Limb (tissue), 2 donors: ENCODE data around the gene KCNMA1.

Experiments
- DNase-seq, 2 donors: peaks; one replicate each; pipeline ENCODE4 v3.0.0-alpha.2; 2016; ENCODE audit errors: extremely low spot score in 2 of 2

The KCNMA1 gene

DNA sequence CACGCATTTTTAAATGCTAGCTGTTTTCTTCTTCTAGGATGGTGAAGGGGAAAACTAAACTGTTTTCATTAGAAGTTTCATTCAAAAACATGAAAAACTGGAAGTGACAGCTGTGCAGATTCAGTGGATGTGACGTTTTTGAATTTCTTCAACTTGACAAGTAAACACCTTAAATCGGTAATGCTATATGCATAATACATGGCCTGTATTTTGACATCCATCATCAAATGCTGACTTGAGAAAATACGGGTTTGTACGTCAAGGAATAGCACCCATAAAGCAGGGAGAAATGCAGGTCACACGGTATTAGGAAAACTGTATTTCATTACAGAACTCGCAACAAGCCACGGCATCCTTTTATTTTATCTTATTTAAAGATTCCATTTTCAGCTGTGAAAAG lies 720.5 kb downstream of the KCNMA1 start:
- DNase-seq, result no peak

DNA sequence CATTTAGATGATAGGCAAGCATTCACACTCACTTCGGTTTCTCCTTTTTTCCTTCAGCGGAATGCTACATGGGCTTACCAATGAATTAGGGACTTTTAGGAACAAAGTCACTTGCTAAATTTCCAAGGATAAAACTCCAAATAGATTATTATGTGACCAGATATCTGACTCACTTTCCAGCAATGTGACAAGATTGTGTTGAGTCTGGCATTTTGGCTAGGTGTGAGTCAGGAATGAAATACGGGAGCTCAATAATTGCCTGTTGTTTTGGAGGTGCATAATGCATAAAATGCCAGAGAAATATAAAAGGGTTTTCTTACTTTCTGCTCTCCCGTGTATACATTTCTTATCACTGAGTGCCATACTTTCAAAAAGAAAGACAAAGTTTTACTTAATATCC lies 721.1 kb downstream of the KCNMA1 start:
- DNase-seq, result no peak

- no peak for DNase-seq
These were observed 722.3 kb downstream of the KCNMA1 start for GRCh38 chr10:76915316-76915715.

DNA sequence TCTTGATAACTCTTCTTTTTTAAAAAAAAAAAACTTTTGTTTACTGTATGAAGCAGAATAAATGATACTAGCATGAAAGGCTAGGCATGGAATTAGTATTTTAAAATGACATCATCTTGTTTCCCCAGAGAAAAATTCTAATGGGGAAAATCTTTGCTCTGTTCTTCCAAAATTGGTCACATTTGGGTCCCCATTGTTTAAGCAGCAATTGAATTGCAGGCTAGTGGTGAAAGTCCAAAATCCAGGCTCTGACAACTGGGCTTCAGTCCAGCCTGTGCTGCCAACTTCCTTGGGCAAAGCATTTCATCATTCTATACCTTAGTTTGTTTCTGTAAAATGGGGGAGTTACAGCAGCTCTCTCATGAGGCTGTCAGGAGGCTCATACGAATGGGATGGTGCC lies 726.4 kb downstream of the KCNMA1 start:
- DNase-seq, result no peak

DNA sequence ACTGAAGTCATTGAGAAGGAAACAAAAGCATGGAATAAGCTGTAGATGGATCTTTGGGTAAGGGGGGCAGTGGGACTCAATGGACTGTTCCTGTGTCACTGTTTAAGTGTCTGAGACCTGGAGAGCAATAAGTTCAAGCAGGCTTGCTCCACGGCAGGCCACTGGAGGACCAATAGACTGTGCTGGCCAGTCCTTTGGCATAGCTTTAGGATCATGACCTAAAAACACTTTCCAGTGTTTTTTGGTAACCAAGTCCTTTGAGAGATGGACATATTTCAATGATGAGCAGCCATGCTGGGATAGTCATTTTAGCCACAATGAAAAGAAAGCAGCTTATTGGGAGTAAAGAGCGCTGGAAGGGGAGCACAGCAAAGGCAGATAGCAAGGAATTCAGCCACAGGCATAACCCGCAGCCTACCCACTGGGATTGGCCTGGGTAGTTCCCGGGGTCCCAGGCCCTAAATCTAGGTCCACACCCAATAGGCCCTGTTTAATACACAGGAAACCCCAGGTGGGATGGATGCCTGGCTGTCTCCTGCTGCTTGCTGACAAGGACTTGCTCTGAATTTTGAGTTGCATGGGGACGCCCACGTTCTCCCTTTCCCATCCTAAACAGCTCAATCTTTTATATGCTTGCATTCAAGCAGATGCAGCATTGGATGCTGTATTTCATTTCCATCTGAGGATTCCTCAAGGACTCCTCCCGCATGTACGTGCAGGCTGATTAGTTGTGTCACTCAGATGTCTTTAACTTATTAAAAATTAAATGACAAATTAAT lies 727.2 kb downstream of the KCNMA1 start:
- DNase-seq, result no peak

DNA sequence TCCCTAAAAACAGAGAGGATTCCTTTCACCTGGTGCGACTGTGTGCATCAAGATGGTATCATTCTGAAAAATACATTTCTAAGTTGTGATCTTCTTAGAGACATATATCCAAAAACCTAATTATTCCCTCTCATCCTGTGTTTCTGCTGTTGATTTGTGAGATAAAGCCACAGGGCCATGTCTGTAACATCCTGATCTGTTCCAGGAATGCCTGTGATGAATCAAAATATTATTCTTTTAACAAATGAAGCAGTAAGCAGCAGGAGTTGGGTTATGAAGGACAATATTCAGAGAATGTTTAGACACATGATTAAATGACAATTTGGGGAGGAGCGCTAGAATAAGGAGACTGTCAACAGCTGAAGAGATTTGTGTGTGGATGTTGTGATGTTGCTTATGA lies 731.4 kb downstream of the KCNMA1 start:
- DNase-seq, result no peak

- no peak for DNase-seq
These were observed 732.4 kb downstream of the KCNMA1 start for GRCh38 chr10:76905251-76905650.

DNA sequence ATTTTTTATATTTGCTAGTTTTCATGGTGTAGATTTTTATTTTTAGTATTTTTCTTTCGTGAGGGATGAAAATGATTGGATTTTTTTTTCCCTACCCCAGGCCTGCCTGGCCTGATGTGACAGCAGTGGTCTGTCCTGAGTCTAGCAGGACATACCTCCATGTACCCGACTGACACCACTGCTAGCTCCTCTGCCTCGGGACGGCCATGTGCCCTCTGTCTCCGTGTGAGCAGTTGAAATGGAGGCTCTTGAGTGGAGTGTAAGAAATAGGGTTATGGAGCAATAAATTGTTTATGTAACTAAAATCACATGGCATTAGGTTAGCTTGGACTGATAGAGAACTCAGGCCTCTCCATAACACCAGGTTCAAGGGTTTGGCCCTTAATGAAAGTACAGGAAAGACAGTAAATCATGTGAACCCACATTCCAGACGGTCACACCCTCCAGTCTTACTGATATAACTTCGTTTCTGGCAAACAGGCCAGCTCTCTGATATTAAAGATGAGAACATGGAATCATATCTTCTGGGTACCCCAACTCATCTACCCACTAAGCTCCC lies 734.1 kb downstream of the KCNMA1 start:
- no peak for DNase-seq

- peak in 1 of 2 donors; percentile 56 for DNase-seq
These were observed 734.7 kb downstream of the KCNMA1 start for GRCh38 chr10:76902949-76903348.

GRCh38 chr10:76901701-76902100 lies 735.9 kb downstream of the KCNMA1 start:
- no peak for DNase-seq

DNA sequence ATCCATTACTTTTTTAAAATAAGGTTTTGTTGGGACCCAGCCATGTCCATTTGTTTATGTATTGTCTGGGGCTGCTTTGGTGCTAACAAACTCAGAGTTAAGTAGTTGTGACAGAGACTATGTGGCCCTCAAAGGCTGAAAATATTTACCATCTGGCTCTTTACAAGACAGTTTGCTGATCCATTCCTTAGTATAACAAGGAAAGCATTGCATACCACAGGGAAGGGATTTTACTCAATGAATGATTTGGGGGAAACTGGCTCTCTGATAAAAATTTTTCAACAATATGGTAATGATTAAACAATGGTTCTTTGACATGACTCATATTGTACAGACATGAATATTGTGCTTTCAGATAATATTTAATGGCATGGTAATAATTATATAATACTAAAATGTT lies 738.1 kb downstream of the KCNMA1 start:
- no peak for DNase-seq

DNA sequence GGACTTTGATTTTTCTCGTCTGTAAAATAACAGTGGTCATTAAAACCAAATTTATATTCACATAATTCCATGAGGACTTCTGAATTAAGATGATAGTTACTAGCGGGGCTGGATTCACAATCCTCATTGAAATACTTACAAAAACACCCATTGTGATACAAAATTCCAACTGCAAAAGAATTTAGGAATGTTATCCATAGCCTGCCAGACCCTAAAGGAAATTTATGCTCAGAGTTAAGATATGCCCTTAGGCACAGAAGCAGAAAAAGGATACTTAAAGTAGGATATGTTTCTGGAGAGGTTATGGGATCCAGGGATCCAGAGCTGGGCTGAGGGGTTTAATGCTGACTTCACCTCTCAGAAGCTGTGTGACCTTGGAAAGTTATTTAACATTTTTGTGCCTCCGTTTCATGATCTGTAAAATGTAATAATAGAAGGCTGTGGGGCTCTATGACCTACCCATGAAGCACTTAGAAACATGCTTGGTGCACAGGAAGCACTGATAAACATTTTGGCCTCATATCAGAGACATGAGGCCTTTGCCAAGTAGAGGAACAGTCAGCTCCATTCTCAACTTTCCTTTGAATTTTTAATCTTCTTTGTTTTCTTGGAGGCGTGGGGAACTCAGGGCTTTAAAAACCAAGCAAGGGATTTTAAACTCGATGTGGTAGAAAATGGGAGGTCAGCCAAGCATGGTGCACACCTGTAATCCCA lies 744.7 kb downstream of the KCNMA1 start:
- DNase-seq, result no peak

GRCh38 chr10:76887223-76888010 lies 750.2 kb downstream of the KCNMA1 start:
- no peak for DNase-seq

DNA sequence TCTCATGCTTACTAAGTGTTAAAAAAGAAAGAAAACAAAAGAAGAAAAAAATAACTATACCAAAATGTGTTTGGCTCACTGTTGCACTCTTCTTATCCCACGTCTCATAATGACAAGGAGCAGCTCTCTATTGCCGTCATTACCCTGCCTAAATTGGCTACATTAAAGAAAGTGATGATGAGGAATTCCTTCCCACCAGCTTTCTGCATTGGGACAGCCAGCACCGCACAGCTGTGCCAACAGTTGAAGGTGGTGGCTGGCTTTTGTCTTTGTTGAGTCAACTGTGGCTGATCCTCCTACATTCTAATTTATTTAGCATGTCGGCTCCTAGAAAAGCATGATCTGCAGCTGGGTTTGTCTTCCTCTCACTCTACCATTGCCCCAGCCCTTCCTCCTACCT lies 751.8 kb downstream of the KCNMA1 start:
- DNase-seq, result no peak

- DNase-seq, result no peak
These were observed 752.8 kb downstream of the KCNMA1 start for GRCh38 chr10:76884673-76885275.

- no peak for DNase-seq
These were observed 754.0 kb downstream of the KCNMA1 start for GRCh38 chr10:76883596-76883995.

GRCh38 chr10:76882796-76883195 lies 754.8 kb downstream of the KCNMA1 start:
- DNase-seq, result no peak

- no peak for DNase-seq
These were observed 755.4 kb downstream of the KCNMA1 start for GRCh38 chr10:76882245-76882644.

- no peak for DNase-seq
These were observed 756.0 kb downstream of the KCNMA1 start for GRCh38 chr10:76881477-76882220.

- DNase-seq, result no peak
These were observed 756.7 kb downstream of the KCNMA1 start for GRCh38 chr10:76880931-76881330.
